ENCODE measurements around the gene CLRN1. TPM values are rescaled to one million over a fixed set of nuclear protein-coding genes. Genes with fewer than 3 reads are reported as not detected.

The CLRN1 gene
- total and polyA plus RNA-seq, 4 donors, result not detected

DNA sequence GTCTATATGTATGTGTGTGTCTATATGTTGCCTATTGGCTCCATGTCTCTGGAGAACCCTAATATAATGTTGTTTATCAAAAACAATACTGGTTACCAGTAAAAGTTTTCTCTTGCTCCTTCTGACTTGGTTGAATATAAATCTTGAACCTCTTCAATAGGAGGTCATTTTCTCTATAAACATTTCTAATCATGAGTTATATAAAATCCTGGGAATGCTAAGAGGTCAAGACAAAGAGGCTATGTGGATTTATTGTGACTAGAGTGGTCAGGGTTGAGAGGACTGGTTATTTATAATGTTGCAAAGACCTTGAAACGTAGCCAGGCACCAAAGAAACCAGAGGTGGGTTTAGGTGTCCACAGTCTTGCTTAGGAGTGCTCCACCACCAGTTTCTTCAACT, 66.1 kb downstream of the CLRN1 start:
- DNase-seq (ENCODE audit: low spot score), result no peak
- Histone ChIP-seq H3K36me3 (ENCODE audit: control insufficient read depth in 4 of 4, insufficient read depth in 3 of 4, low read depth in 1 of 4, low read length in 3 of 4) (no peaks in the 10 kb centered on the region), H3K4me1 (ENCODE audit: control insufficient read depth in 4 of 4, insufficient read depth in 4 of 4, low read length in 3 of 4) (no peaks in the 10 kb centered on the region), H3K27me3 (ENCODE audit: control insufficient read depth in 4 of 4, insufficient read depth in 4 of 4, low read length in 3 of 4) (peaks cover 0 to 8% (median 1%) of the 10 kb centered on the region in 4 donors), H3K4me3 (ENCODE audit: low read depth in 1 of 3, low read length in 3 of 3) (no peak overlapping the region), H3K27ac (ENCODE audit: low read depth in 1 of 2, low read length in 2 of 2) (no peak overlapping the region), H3K9me3 (ENCODE audit: control insufficient read depth in 4 of 4, low read length in 3 of 4) (no peaks in the 10 kb centered on the region), H3K9ac (ENCODE audit: low read depth in 1 of 2, low read length in 2 of 2) (no peak overlapping the region)
- no peak for TF ChIP-seq HNF4G (IDR thresholded peaks at IDR 0.05)
- no peak for TF ChIP-seq HNF4A (conservative IDR thresholded peaks at IDR 0.05)
- TF ChIP-seq, protein P1, sequence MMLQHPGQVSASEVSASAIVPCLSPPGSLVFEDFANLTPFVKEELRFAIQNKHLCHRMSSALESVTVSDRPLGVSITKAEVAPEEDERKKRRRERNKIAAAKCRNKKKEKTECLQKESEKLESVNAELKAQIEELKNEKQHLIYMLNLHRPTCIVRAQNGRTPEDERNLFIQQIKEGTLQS (IDR thresholded peaks at IDR 0.05), result no peak
- TF ChIP-seq, protein P2, sequence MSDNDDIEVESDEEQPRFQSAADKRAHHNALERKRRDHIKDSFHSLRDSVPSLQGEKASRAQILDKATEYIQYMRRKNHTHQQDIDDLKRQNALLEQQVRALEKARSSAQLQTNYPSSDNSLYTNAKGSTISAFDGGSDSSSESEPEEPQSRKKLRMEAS (IDR thresholded peaks at IDR 0.05), result no peak
- no peak for TF ChIP-seq YY1 (IDR thresholded peaks at IDR 0.05)
- TF ChIP-seq RXRA (IDR thresholded peaks at IDR 0.05), result no peak
- TF ChIP-seq EGR1 (IDR thresholded peaks at IDR 0.05; ENCODE audit: low read depth in 2 of 2), result no peak
- no peak for TF ChIP-seq FOXA1 (IDR thresholded peaks at IDR 0.05)
- no peak for TF ChIP-seq TAF1 (conservative IDR thresholded peaks at IDR 0.05)
- TF ChIP-seq, protein P3, sequence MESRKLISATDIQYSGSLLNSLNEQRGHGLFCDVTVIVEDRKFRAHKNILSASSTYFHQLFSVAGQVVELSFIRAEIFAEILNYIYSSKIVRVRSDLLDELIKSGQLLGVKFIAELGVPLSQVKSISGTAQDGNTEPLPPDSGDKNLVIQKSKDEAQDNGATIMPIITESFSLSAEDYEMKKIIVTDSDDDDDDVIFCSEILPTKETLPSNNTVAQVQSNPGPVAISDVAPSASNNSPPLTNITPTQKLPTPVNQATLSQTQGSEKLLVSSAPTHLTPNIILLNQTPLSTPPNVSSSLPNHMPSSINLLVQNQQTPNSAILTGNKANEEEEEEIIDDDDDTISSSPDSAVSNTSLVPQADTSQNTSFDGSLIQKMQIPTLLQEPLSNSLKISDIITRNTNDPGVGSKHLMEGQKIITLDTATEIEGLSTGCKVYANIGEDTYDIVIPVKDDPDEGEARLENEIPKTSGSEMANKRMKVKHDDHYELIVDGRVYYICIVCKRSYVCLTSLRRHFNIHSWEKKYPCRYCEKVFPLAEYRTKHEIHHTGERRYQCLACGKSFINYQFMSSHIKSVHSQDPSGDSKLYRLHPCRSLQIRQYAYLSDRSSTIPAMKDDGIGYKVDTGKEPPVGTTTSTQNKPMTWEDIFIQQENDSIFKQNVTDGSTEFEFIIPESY (IDR thresholded peaks at IDR 0.05), result no peak
- TF ChIP-seq, protein P4, sequence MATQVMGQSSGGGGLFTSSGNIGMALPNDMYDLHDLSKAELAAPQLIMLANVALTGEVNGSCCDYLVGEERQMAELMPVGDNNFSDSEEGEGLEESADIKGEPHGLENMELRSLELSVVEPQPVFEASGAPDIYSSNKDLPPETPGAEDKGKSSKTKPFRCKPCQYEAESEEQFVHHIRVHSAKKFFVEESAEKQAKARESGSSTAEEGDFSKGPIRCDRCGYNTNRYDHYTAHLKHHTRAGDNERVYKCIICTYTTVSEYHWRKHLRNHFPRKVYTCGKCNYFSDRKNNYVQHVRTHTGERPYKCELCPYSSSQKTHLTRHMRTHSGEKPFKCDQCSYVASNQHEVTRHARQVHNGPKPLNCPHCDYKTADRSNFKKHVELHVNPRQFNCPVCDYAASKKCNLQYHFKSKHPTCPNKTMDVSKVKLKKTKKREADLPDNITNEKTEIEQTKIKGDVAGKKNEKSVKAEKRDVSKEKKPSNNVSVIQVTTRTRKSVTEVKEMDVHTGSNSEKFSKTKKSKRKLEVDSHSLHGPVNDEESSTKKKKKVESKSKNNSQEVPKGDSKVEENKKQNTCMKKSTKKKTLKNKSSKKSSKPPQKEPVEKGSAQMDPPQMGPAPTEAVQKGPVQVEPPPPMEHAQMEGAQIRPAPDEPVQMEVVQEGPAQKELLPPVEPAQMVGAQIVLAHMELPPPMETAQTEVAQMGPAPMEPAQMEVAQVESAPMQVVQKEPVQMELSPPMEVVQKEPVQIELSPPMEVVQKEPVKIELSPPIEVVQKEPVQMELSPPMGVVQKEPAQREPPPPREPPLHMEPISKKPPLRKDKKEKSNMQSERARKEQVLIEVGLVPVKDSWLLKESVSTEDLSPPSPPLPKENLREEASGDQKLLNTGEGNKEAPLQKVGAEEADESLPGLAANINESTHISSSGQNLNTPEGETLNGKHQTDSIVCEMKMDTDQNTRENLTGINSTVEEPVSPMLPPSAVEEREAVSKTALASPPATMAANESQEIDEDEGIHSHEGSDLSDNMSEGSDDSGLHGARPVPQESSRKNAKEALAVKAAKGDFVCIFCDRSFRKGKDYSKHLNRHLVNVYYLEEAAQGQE (IDR thresholded peaks at IDR 0.05), result no peak
- TF ChIP-seq JUND (IDR thresholded peaks at IDR 0.05), result no peak
- no peak for TF ChIP-seq NR2F2 (IDR thresholded peaks at IDR 0.05)
- 77% methylated on average over 1 of the region's 1 CpG for WGBS

DNA sequence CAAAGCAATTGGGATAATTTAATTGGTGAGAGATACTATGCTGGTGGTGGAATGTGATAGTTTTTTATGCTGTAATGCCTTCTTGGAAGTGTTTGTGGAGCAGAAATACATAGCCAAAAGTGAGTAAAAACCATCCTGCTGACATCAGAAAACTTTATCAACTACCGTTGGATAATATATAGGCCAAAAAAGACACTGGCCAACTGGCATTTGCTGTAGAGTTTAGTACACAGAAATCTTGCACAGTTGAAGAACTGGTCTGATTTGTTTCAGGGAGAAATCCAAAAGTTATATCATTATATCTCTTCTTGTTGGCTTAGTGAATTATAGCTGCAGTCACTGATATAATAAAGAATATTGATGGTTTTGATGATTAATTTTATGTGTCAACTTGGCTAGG, 66.8 kb downstream of the CLRN1 start:
- 78% methylated on average over 1 of the region's 1 CpG for WGBS
- Histone ChIP-seq H3K36me3 (ENCODE audit: control insufficient read depth in 4 of 4, insufficient read depth in 3 of 4, low read depth in 1 of 4, low read length in 3 of 4) (no peaks in the 10 kb centered on the region), H3K9ac (ENCODE audit: low read depth in 1 of 2, low read length in 2 of 2) (no peak overlapping the region), H3K9me3 (ENCODE audit: control insufficient read depth in 4 of 4, low read length in 3 of 4) (no peaks in the 10 kb centered on the region), H3K4me1 (ENCODE audit: control insufficient read depth in 4 of 4, insufficient read depth in 4 of 4, low read length in 3 of 4) (no peaks in the 10 kb centered on the region), H3K27ac (ENCODE audit: low read depth in 1 of 2, low read length in 2 of 2) (no peak overlapping the region), H3K27me3 (ENCODE audit: control insufficient read depth in 4 of 4, insufficient read depth in 4 of 4, low read length in 3 of 4) (peaks cover 0 to 8% (median 1%) of the 10 kb centered on the region in 4 donors), H3K4me3 (ENCODE audit: low read depth in 1 of 3, low read length in 3 of 3) (no peak overlapping the region)
- no peak for DNase-seq (ENCODE audit: low spot score)
- TF ChIP-seq, protein P4 (IDR thresholded peaks at IDR 0.05), result no peak
- no peak for TF ChIP-seq JUND (IDR thresholded peaks at IDR 0.05)
- no peak for TF ChIP-seq TAF1 (conservative IDR thresholded peaks at IDR 0.05)
- TF ChIP-seq FOXA1 (IDR thresholded peaks at IDR 0.05), result no peak
- TF ChIP-seq EGR1 (IDR thresholded peaks at IDR 0.05; ENCODE audit: low read depth in 2 of 2), result no peak
- TF ChIP-seq NR2F2 (IDR thresholded peaks at IDR 0.05), result no peak
- no peak for TF ChIP-seq YY1 (IDR thresholded peaks at IDR 0.05)
- TF ChIP-seq FOXA2 (IDR thresholded peaks at IDR 0.05), result no peak
- TF ChIP-seq SP1 (IDR thresholded peaks at IDR 0.05), result no peak
- TF ChIP-seq, protein P1 (IDR thresholded peaks at IDR 0.05), result no peak
- TF ChIP-seq GABPA (IDR thresholded peaks at IDR 0.05 in 1 of 2, conservative IDR thresholded peaks at IDR 0.05 in 1 of 2), result no peak
- TF ChIP-seq, protein P2 (IDR thresholded peaks at IDR 0.05), result no peak
- TF ChIP-seq HNF4A (conservative IDR thresholded peaks at IDR 0.05), result no peak
